Measurements from ENCODE around the gene UBE2G2.

The UBE2G2 gene

DNA sequence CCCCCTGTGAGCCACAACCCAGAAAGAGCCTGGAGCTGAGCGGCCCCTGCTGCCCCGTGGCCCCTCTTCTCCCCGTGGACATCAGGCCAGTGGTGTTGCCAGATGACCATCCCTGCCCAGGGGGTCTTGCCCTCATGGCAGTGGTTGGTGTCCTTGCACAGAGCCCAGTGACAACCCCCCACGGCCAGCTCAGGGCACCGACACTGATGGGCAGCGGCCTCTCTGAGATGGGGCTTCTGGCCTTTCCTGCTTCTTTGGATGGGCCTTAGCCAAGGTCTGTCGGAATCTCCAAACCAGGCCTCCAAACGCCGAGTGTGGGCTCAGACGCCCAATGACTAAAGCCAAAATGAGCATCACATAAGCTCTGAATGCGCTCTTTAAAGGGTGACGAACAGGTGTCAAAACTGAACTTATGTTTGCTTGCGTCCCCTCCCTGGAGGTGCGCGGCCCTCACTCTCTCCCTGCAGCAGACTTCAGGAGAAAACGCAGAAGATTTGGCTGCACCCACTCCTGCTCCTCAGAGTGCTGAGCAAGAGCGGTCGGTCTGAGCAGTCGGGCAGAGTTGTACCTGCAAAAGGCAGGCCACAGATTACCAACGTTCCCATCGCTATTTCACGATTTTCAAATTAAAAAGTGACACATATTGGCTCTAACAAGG is 41.9 kb downstream of the UBE2G2 start:
- Histone ChIP-seq H3K27ac (ENCODE audit: insufficient read depth, low read length, poor library complexity, severe bottlenecking) (no peak overlapping the region), H3K4me1 (ENCODE audit: control insufficient read depth, insufficient read depth, low read length, poor library complexity, severe bottlenecking) (peaks cover 1% of the 10 kb centered on the region), H3K36me3 (ENCODE audit: control insufficient read depth, insufficient read depth, low read length) (no peaks in the 10 kb centered on the region), H3K27me3 (replicated peaks; ENCODE audit: control insufficient read depth, insufficient read depth, low read length, poor library complexity, severe bottlenecking) (no peaks in the 10 kb centered on the region), H3K9me3 (ENCODE audit: control insufficient read depth, low read length) (no peaks in the 10 kb centered on the region), H3K4me3 (ENCODE audit: insufficient read depth, low read depth, low read length, poor library complexity, severe bottlenecking) (no peak overlapping the region)
- DNase-seq: no peak

DNA sequence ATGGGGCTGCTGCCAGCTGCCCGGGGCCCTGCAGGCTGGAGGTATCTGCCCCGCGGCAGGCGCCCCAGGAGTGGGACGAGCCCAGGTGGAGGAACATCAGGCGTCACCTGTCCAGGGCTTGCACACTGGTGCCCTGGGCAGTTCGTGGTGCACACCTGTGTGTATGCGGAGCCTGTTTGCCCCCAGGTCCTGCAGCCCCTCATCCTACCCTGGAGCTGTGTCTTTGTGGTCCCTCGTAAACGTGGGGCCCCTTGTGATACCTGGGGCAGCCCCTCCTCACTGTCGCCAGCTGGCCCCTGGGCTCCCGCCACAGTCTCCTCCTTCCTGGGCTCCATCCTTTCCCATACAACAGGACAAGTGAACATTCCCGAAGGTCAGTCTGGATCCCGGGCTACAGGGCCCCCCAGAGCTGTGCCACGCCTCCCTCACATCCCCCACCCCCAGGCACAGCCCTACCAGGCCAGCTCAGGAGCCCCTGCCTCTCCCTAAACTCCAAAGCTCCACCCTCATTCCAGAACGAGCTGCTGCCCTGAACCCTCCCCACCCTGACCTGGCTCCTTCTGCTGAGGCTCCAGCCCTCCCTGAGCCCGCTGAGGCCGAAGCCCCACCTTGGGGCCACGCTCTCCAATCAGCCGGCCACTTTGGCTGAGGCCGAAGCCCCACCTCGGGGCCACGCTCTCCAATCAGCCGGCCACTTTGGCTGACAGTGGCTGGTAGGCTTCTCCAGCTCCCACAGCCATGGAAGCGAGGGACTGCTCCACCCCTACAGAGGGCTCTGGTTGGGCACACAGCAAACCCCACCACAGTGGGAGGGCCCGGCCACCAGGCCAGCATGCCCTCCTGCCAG is 42.6 kb downstream of the UBE2G2 start:
- no peak overlapping the region for H3K27ac ChIP-seq (ENCODE audit: insufficient read depth, low read length, poor library complexity, severe bottlenecking)
- no peaks in the 10 kb centered on the region for H3K4me1 ChIP-seq (ENCODE audit: control insufficient read depth, insufficient read depth, low read length, poor library complexity, severe bottlenecking)
- no peak overlapping the region for H3K4me3 ChIP-seq (ENCODE audit: insufficient read depth, low read depth, low read length, poor library complexity, severe bottlenecking)
- H3K9me3 ChIP-seq (ENCODE audit: control insufficient read depth, low read length): no peaks in the 10 kb centered on the region
- no peak for DNase-seq
- no peaks in the 10 kb centered on the region for H3K36me3 ChIP-seq (ENCODE audit: control insufficient read depth, insufficient read depth, low read length)
- no peaks in the 10 kb centered on the region for H3K27me3 ChIP-seq (replicated peaks; ENCODE audit: control insufficient read depth, insufficient read depth, low read length, poor library complexity, severe bottlenecking)

DNA sequence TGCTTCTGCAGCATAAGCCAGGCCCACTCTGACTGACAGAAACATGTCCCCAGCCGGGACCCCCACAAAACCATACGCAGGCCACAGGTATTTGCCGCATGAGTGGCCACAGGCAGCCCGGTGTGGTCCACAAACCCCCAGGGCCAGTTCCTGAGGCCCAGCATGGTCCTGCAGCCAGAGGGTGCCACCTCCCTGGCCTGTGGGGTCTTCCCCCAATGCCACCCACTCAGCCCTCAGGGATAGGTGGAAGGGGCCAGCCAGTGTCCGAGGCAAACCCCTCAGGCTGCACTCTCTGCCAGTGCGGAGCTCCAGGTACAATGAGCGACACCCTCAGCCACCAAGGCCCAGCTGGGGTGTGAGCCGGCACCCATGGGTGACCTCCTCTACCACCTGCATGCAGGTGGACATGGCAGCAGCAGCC is 43.5 kb downstream of the UBE2G2 start:
- Histone ChIP-seq H3K4me1 (ENCODE audit: control insufficient read depth, insufficient read depth, low read length, poor library complexity, severe bottlenecking) (no peaks in the 10 kb centered on the region), H3K27ac (ENCODE audit: insufficient read depth, low read length, poor library complexity, severe bottlenecking) (no peak overlapping the region), H3K27me3 (replicated peaks; ENCODE audit: control insufficient read depth, insufficient read depth, low read length, poor library complexity, severe bottlenecking) (no peaks in the 10 kb centered on the region), H3K9me3 (ENCODE audit: control insufficient read depth, low read length) (no peaks in the 10 kb centered on the region), H3K4me3 (ENCODE audit: insufficient read depth, low read depth, low read length, poor library complexity, severe bottlenecking) (no peak overlapping the region), H3K36me3 (ENCODE audit: control insufficient read depth, insufficient read depth, low read length) (no peaks in the 10 kb centered on the region)
- no peak for DNase-seq

DNA sequence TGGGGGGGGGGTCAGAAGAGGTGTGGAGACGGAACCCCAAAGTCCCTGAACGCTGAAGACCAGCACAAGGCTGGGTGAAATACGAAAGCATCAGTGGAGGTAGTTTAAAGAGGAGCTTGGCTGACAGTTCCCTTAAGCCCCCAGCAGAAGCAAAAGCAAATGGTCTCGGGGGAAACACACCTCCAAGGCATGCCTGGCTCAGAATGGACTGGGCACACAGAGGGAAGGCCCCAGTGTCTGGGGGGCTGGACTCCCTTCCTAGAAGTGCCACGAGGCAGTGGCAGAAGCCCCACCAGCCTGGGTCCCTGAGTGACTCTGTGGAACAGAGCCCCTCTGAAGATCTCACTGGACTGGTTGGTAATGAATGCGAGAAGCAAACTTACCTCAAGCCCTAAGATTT is 43.9 kb downstream of the UBE2G2 start:
- no peak for DNase-seq
- Histone ChIP-seq H3K4me3 (ENCODE audit: insufficient read depth, low read depth, low read length, poor library complexity, severe bottlenecking) (no peak overlapping the region), H3K4me1 (ENCODE audit: control insufficient read depth, insufficient read depth, low read length, poor library complexity, severe bottlenecking) (no peaks in the 10 kb centered on the region), H3K27ac (ENCODE audit: insufficient read depth, low read length, poor library complexity, severe bottlenecking) (no peak overlapping the region), H3K9me3 (ENCODE audit: control insufficient read depth, low read length) (no peaks in the 10 kb centered on the region), H3K36me3 (ENCODE audit: control insufficient read depth, insufficient read depth, low read length) (no peaks in the 10 kb centered on the region), H3K27me3 (replicated peaks; ENCODE audit: control insufficient read depth, insufficient read depth, low read length, poor library complexity, severe bottlenecking) (no peaks in the 10 kb centered on the region)

- Histone ChIP-seq H3K4me3 (ENCODE audit: insufficient read depth, low read depth, low read length, poor library complexity, severe bottlenecking) (no peak overlapping the region), H3K36me3 (ENCODE audit: control insufficient read depth, insufficient read depth, low read length) (no peaks in the 10 kb centered on the region), H3K27ac (ENCODE audit: insufficient read depth, low read length, poor library complexity, severe bottlenecking) (no peak overlapping the region), H3K27me3 (replicated peaks; ENCODE audit: control insufficient read depth, insufficient read depth, low read length, poor library complexity, severe bottlenecking) (no peaks in the 10 kb centered on the region), H3K4me1 (ENCODE audit: control insufficient read depth, insufficient read depth, low read length, poor library complexity, severe bottlenecking) (no peaks in the 10 kb centered on the region), H3K9me3 (ENCODE audit: control insufficient read depth, low read length) (no peaks in the 10 kb centered on the region)
- no peak for DNase-seq
These were observed 45.0 kb downstream of the UBE2G2 start for GRCh38 chr21:44756423-44757185.

DNA sequence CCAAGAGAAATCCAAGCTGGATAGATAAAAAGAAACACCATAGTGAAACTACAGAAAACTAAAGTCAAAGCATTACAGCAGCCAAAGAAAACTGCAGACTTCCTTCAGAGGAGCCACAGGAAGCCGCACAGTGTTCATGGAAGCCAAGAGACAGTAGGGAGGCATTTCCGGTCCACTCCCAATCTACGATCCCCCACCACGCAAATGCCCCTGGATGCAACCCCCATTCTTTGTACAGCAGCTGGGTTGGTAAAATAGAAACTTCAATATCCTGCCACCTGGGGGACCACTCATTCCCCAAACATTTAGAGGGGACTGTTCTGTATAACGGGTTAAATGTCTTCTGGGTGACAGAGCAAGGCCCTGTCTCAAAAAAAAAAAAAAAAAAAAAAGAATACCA is 46.4 kb downstream of the UBE2G2 start:
- no peak overlapping the region for H3K27ac ChIP-seq (ENCODE audit: insufficient read depth, low read length, poor library complexity, severe bottlenecking)
- H3K4me1 ChIP-seq (ENCODE audit: control insufficient read depth, insufficient read depth, low read length, poor library complexity, severe bottlenecking): no peaks in the 10 kb centered on the region
- H3K9me3 ChIP-seq (ENCODE audit: control insufficient read depth, low read length): no peaks in the 10 kb centered on the region
- H3K27me3 ChIP-seq (replicated peaks; ENCODE audit: control insufficient read depth, insufficient read depth, low read length, poor library complexity, severe bottlenecking): no peaks in the 10 kb centered on the region
- DNase-seq: no peak
- H3K36me3 ChIP-seq (ENCODE audit: control insufficient read depth, insufficient read depth, low read length): no peaks in the 10 kb centered on the region
- H3K4me3 ChIP-seq (ENCODE audit: insufficient read depth, low read depth, low read length, poor library complexity, severe bottlenecking): no peak overlapping the region

GRCh38 chr21:44753357-44753756 is 48.3 kb downstream of the UBE2G2 start:
- H3K4me1 ChIP-seq (ENCODE audit: control insufficient read depth, insufficient read depth, low read length, poor library complexity, severe bottlenecking): no peaks in the 10 kb centered on the region
- H3K9me3 ChIP-seq (ENCODE audit: control insufficient read depth, low read length): no peaks in the 10 kb centered on the region
- no peak overlapping the region for H3K27ac ChIP-seq (ENCODE audit: insufficient read depth, low read length, poor library complexity, severe bottlenecking)
- H3K27me3 ChIP-seq (replicated peaks; ENCODE audit: control insufficient read depth, insufficient read depth, low read length, poor library complexity, severe bottlenecking): no peaks in the 10 kb centered on the region
- no peak for DNase-seq
- no peak overlapping the region for H3K4me3 ChIP-seq (ENCODE audit: insufficient read depth, low read depth, low read length, poor library complexity, severe bottlenecking)
- H3K36me3 ChIP-seq (ENCODE audit: control insufficient read depth, insufficient read depth, low read length): no peaks in the 10 kb centered on the region

GRCh38 chr21:44752671-44753235 is 48.9 kb downstream of the UBE2G2 start:
- no peaks in the 10 kb centered on the region for H3K4me1 ChIP-seq (ENCODE audit: control insufficient read depth, insufficient read depth, low read length, poor library complexity, severe bottlenecking)
- no peak overlapping the region for H3K27ac ChIP-seq (ENCODE audit: insufficient read depth, low read length, poor library complexity, severe bottlenecking)
- no peak overlapping the region for H3K4me3 ChIP-seq (ENCODE audit: insufficient read depth, low read depth, low read length, poor library complexity, severe bottlenecking)
- no peaks in the 10 kb centered on the region for H3K27me3 ChIP-seq (replicated peaks; ENCODE audit: control insufficient read depth, insufficient read depth, low read length, poor library complexity, severe bottlenecking)
- H3K36me3 ChIP-seq (ENCODE audit: control insufficient read depth, insufficient read depth, low read length): no peaks in the 10 kb centered on the region
- DNase-seq: no peak
- H3K9me3 ChIP-seq (ENCODE audit: control insufficient read depth, low read length): no peaks in the 10 kb centered on the region

DNA sequence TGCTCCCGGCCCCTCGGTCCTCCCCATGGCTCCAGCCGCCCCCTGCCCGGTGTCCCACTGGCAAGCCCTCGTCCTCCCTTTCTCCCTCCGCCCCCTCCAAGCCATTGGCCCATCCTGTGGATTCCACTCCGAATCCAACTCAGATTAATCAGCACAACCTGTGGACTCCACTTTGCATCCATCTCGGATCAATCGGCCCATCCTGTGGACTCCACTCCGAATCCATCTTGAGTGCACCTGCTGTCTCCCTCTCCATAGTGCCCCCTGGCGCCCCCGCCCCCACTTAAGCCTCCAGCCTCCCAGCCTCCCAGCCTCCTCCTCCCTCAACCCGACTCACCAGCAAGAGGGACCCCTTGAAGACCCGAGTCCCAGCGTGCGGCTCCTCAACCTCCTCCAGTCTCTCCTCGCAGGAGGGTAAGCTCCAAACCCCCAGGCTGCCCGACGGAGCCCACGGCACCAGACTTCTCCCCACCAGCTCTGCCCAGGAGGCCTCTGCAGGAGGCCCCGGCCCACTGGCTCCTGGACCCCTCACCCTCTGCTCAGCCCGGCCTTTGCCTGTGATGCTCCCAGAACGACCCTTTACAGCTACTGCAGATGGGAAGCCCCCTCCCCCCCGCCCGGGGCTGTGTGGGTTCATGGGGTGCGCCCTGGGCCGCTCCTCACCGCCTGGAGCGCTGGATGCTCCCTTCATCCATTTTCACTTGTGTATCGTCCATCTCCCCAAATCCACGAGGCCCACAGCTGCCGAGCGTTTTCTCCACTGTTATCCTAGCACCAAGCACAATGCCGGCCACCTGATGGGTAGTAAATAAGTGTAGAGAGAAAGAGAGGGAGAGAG is 49.6 kb downstream of the UBE2G2 start:
- H3K36me3 ChIP-seq (ENCODE audit: control insufficient read depth, insufficient read depth, low read length): no peaks in the 10 kb centered on the region
- H3K9me3 ChIP-seq (ENCODE audit: control insufficient read depth, low read length): no peaks in the 10 kb centered on the region
- H3K4me3 ChIP-seq (ENCODE audit: insufficient read depth, low read depth, low read length, poor library complexity, severe bottlenecking): no peak overlapping the region
- DNase-seq: no peak
- no peaks in the 10 kb centered on the region for H3K27me3 ChIP-seq (replicated peaks; ENCODE audit: control insufficient read depth, insufficient read depth, low read length, poor library complexity, severe bottlenecking)
- no peak overlapping the region for H3K27ac ChIP-seq (ENCODE audit: insufficient read depth, low read length, poor library complexity, severe bottlenecking)
- no peaks in the 10 kb centered on the region for H3K4me1 ChIP-seq (ENCODE audit: control insufficient read depth, insufficient read depth, low read length, poor library complexity, severe bottlenecking)

Measured in effector memory CD4-positive, alpha-beta T cell (primary cell).